Esophagus muscularis mucosa (tissue), 4 donors: ENCODE measurements around the gene MRPL19. TPM values are rescaled to one million over a fixed set of nuclear protein-coding genes. Genes with fewer than 3 reads are reported as not detected.

Source experiments
- DNase-seq: peaks from one replicate; pipeline ENCODE4 v3.0.0-alpha.2; 2017; ENCODE audit errors: extremely low spot score
- H3K27ac ChIP-seq, 4 donors: fragments of 200-600 bp; sonication (generic); replicated peaks in 1 of 4; 1 replicate in 3 of 4; 2 replicates in 1 of 4; pipeline ENCODE4 v1.5.1; 2016 to 2019; ENCODE audit warnings: mild to moderate bottlenecking in 1 of 4
- H3K27me3 ChIP-seq, 4 donors: fragments of 200-600 bp; sonication (generic); one replicate each; pipeline versions ENCODE4 v1.5.1 to v1.6.0; 2016 to 2019
- H3K36me3 ChIP-seq, 4 donors: fragments of 200-600 bp; sonication (generic); one replicate each; pipeline ENCODE4 v1.5.1; 2016 to 2019
- H3K4me1 ChIP-seq, 4 donors: fragments of 200-600 bp; sonication (generic); one replicate each; pipeline ENCODE4 v1.5.1; 2016 to 2019
- H3K4me3 ChIP-seq, 4 donors: fragments of 200-600 bp; sonication (generic); 1 replicate in 2 of 4; 2 replicates in 2 of 4; pipeline ENCODE4 v1.5.1; 2016 to 2019; ENCODE audit warnings: mild to moderate bottlenecking in 4 of 4, moderate library complexity in 1 of 4
- H3K9me3 ChIP-seq, 4 donors: fragments of 200-600 bp; sonication (generic); 1 replicate in 3 of 4; 2 replicates in 1 of 4; pipeline ENCODE4 v1.5.1; 2016 to 2019
- EP300 ChIP-seq: sonication (generic); formaldehyde crosslinking; IDR thresholded peaks from one replicate; pipeline ENCODE4 v1.6.1; 2017; ENCODE audit warnings: antibody characterized with exemption
- POLR2A ChIP-seq: fragments of 450-650 bp; IDR thresholded peaks from one replicate; pipeline ENCODE4 v1.6.1; 2017; ENCODE audit warnings: antibody characterized with exemption, moderate library complexity, mild to moderate bottlenecking, low read depth
- POLR2AphosphoS5 ChIP-seq, 2 donors: sonication (generic); formaldehyde crosslinking; IDR thresholded peaks; one replicate each; pipeline ENCODE4 v1.6.1; 2017; ENCODE audit warnings: antibody characterized with exemption in 2 of 2
- WGBS: methylation state at CpG from one replicate; pipeline ENCODE4 v1.1.5; 2018; 5-methylcytosine and 5-hydroxymethylcytosine counted together
- intact Hi-C: fragments of 100-400 bp; cut with DNase I; formaldehyde crosslinking; loops from one replicate; pipeline ENCODE4 v1.15.1; 2023
- small RNA-seq, 3 donors: library from RNA; depleted of rRNA; stranded (forward); fragments of <200 nt; gene quantifications; one replicate each; pipeline ENCODE3, GENCODE V24; 2016
- total RNA-seq, 4 donors: library from RNA; depleted of rRNA; stranded (reverse); fragments of >200 nt; gene quantifications; one replicate each; pipeline versions ENCODE4 v1.1.0 to v1.2.1, GENCODE V29; 2016
- TF ChIP-seq, protein P1 (sequence below), 3 experiments: fragments of 200-600 bp in 2 of 3; fragments of 450-650 bp in 1 of 3; sonication (generic) in 2 of 3; IDR thresholded peaks; one replicate each; pipeline ENCODE4 v1.5.1; 2017 to 2019; ENCODE audit warnings: antibody characterized with exemption in 3 of 3, mild to moderate bottlenecking in 2 of 3, moderate library complexity in 1 of 3

The MRPL19 gene
- total RNA-seq, 4 donors from 2014 or later, result 24.5 to 40.5 (median 31.4) TPM

DNA sequence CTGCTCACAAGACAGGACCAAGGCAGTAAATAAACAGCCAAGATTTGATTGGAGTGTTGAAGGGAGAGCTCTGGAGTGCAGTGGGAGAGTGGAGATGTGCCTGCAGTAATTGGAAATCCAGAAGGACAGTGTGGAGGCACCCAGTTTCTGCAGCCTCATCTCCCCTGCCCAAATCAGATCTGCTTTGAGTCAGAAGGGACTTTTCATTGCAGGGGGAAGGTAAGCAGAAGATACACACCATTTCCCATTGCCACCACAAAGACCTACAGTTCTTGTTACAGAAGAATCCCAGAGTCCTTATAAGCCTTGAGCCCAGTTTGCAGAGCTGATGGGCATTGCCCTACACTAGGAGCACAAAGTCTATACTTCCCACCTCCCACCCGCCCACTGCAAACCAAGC lies 91.4 kb downstream of the MRPL19 start:
- no peak for TF ChIP-seq POLR2A
- TF ChIP-seq, protein P1, sequence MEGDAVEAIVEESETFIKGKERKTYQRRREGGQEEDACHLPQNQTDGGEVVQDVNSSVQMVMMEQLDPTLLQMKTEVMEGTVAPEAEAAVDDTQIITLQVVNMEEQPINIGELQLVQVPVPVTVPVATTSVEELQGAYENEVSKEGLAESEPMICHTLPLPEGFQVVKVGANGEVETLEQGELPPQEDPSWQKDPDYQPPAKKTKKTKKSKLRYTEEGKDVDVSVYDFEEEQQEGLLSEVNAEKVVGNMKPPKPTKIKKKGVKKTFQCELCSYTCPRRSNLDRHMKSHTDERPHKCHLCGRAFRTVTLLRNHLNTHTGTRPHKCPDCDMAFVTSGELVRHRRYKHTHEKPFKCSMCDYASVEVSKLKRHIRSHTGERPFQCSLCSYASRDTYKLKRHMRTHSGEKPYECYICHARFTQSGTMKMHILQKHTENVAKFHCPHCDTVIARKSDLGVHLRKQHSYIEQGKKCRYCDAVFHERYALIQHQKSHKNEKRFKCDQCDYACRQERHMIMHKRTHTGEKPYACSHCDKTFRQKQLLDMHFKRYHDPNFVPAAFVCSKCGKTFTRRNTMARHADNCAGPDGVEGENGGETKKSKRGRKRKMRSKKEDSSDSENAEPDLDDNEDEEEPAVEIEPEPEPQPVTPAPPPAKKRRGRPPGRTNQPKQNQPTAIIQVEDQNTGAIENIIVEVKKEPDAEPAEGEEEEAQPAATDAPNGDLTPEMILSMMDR (IDR thresholded peaks at IDR 0.05), result no peak
- TF ChIP-seq EP300, result no peak
- no peak for TF ChIP-seq POLR2AphosphoS5 (IDR thresholded peaks at IDR 0.05)
- Histone ChIP-seq H3K27ac (no peak overlapping the region), H3K4me1 (no peaks in the 10 kb centered on the region), H3K9me3 (peaks cover 0 to 2% (median under 1%) of the 10 kb centered on the region in 4 donors), H3K4me3 (no peak overlapping the region), H3K36me3 (no peaks in the 10 kb centered on the region), H3K27me3 (peaks cover 0 to 21% (median 0%) of the 10 kb centered on the region in 4 donors)
- WGBS, result 89% methylated on average over 1 of the region's 1 CpG
- no peak for DNase-seq
- intact Hi-C loops, result no loop called here

Small RNAs within 50 kb of the gene (small RNA-seq; reads per million reads assigned to genes)
- 0 reads per million in 3 donors for gene RF00012

Other genes starting within 250 kb of the MRPL19 start
- 1 to 10 TPM in 1 of 4 donors, under 1 TPM in 2, not detected in 1; 0.17 to 1.2 (median 0.69) TPM for gene EVA1A, start 85.8 kb upstream of the MRPL19 start, total RNA-seq
- 10 to 100 TPM; 19.4 to 23.3 (median 22.2) TPM for gene GCFC2, start 64.1 kb downstream of the MRPL19 start, total RNA-seq